Tibial nerve (tissue), 3 donors: ENCODE results near the gene SLC29A4.

ENCODE experiments used
- POLR2A ChIP-seq, 2 donors: fragments of 450-650 bp; IDR thresholded peaks; one replicate each; pipeline ENCODE4 v1.6.1; 2017; ENCODE audit warnings: antibody characterized with exemption in 2 of 2, mild to moderate bottlenecking in 2 of 2, moderate library complexity in 2 of 2
- TF ChIP-seq, protein P1 (sequence below), 5 experiments: fragments of 200-600 bp in 3 of 5; fragments of 450-650 bp in 2 of 5; sonication (generic) in 3 of 5; IDR thresholded peaks; one replicate each; pipeline ENCODE4 v1.5.1; 2016 to 2019; ENCODE audit warnings: antibody characterized with exemption in 5 of 5, mild to moderate bottlenecking in 3 of 5, moderate library complexity in 2 of 5

DNA sequence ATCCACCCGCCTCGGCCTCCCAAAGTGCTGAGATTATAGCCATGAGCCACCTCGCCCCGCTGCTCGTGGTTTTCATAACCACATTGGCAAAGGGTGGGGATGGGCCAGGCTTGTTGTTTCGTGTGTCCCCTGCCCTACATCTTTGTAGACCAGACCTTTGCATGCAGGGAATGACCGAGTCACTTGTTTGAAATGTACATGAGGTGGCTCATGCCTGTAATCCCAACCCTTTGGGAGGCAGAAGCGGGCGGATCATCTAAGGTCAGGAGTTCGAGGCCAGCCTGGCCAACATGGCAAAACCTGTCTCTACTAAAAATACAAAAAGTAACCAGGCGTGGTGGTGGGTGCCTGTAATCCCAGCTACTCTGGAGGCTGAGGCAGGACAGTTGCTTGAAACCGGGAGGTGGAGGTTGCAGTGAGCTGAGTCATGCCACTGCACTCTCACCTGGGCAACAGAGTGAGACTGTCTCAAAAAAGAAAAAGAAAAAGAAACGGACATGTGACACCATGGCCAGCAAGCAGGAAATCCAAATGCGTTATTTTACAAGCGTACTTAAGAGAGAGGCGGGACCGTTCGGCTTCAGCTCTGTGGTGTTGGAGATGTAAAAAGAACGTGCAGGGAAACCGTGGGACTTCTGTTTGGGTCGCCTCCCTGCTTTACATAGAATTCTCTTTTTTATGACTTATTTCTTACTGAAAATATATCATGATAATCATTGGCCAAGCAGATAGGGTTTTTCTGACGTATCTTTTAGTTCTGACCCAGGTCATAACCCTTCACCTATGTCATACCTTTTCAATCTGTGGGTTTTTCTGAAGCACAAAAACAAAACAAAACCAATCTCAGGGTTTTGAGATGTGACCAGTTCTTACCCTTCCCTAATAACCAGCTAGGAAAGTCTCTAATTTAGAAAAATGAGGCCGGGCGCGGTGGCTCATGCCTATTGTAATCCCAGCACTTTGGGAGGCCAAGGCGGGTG lies 47.6 kb upstream of the SLC29A4 start:
- TF ChIP-seq, protein P1, sequence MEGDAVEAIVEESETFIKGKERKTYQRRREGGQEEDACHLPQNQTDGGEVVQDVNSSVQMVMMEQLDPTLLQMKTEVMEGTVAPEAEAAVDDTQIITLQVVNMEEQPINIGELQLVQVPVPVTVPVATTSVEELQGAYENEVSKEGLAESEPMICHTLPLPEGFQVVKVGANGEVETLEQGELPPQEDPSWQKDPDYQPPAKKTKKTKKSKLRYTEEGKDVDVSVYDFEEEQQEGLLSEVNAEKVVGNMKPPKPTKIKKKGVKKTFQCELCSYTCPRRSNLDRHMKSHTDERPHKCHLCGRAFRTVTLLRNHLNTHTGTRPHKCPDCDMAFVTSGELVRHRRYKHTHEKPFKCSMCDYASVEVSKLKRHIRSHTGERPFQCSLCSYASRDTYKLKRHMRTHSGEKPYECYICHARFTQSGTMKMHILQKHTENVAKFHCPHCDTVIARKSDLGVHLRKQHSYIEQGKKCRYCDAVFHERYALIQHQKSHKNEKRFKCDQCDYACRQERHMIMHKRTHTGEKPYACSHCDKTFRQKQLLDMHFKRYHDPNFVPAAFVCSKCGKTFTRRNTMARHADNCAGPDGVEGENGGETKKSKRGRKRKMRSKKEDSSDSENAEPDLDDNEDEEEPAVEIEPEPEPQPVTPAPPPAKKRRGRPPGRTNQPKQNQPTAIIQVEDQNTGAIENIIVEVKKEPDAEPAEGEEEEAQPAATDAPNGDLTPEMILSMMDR (IDR thresholded peaks at IDR 0.05): no peak
- no peak for TF ChIP-seq POLR2A (IDR thresholded peaks at IDR 0.05)
